ENCODE measurements around the gene AMH. TPM values are rescaled to one million over a fixed set of nuclear protein-coding genes. Genes with fewer than 3 reads are reported as not detected.

The AMH gene
- total RNA-seq, 1 experiment from 2014 or later: 5.0 TPM

DNA sequence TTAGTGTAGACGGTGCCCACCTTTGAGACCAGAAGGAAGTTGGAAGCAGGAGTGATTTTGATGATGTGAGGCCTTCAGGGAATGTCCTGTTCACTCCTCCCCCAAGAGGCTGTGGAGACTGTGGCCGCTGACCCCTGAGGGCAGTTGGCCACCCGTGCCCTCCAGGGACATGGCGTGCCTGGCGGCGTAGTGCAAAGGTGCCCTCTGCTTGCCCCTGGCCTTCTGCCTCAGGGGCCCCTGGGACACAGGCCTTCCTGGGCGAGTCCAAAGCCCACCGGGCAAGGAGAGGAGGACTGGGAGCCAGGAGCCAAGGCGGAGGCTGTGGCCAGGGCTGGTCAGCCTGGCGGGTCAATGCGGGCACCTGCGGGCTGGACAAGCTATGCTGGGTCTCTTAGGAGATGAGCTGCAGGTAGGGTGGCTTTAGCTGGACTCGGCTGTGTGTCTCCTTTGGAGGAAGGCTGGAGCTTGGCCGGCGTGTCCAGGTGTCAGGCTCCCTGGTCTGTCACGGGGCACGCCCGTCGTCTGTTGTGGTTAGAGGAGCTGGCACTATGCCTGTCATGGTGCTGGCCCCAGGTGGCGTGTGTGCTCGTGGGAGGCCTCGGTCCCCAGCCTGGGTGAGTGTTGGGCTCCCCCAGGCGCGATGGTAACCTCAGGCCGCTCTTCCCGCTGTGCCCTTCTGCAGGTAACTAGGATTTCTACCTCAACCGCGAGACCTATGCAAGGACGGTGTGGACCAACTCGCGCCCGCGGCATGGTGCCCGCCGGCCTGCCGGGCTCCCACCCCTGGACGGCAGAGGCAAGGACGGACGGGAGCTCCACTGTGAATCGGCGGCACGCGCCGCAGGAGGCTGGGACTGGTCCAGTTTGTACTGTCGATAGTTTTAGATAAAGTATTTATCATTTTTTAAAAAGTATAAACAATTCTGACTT lies 19.8 kb upstream of the AMH start:
- Mint-ChIP-seq H3K4me3 (ENCODE audit: low read depth, unreplicated experiment) (no peak overlapping the region), H3K36me3 (ENCODE audit: insufficient read depth, unreplicated experiment) (peaks cover 58% of the 10 kb centered on the region), H3K27me3 (ENCODE audit: unreplicated experiment) (no peaks in the 10 kb centered on the region), H3K9me3 (ENCODE audit: low read depth, unreplicated experiment) (no peaks in the 10 kb centered on the region), H3K4me1 (ENCODE audit: low read depth, unreplicated experiment) (no peaks in the 10 kb centered on the region), H3K27ac (ENCODE audit: unreplicated experiment) (no peak overlapping the region)
- DNase-seq: no peak
- TF ChIP-seq, protein P1, sequence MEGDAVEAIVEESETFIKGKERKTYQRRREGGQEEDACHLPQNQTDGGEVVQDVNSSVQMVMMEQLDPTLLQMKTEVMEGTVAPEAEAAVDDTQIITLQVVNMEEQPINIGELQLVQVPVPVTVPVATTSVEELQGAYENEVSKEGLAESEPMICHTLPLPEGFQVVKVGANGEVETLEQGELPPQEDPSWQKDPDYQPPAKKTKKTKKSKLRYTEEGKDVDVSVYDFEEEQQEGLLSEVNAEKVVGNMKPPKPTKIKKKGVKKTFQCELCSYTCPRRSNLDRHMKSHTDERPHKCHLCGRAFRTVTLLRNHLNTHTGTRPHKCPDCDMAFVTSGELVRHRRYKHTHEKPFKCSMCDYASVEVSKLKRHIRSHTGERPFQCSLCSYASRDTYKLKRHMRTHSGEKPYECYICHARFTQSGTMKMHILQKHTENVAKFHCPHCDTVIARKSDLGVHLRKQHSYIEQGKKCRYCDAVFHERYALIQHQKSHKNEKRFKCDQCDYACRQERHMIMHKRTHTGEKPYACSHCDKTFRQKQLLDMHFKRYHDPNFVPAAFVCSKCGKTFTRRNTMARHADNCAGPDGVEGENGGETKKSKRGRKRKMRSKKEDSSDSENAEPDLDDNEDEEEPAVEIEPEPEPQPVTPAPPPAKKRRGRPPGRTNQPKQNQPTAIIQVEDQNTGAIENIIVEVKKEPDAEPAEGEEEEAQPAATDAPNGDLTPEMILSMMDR (IDR thresholded peaks at IDR 0.05; ENCODE audit: unreplicated experiment): no peak
- no TSS peak for BruUV-seq (replicated peaks)
- intact Hi-C loops (cut with micrococcal nuclease; ENCODE audit: unreplicated experiment): loop anchor here (10.0 kb wide), 1 partner anchor 75 kb away; the partner anchor contains the start of gene AP3D1
- CTCF ChIA-PET: interaction anchor here (0.5 to 1.1 kb wide), 3 partner anchors 19 to 74 kb away, joined by 3 to 5 read pairs (median 3); no protein-coding TSS in a partner anchor

DNA sequence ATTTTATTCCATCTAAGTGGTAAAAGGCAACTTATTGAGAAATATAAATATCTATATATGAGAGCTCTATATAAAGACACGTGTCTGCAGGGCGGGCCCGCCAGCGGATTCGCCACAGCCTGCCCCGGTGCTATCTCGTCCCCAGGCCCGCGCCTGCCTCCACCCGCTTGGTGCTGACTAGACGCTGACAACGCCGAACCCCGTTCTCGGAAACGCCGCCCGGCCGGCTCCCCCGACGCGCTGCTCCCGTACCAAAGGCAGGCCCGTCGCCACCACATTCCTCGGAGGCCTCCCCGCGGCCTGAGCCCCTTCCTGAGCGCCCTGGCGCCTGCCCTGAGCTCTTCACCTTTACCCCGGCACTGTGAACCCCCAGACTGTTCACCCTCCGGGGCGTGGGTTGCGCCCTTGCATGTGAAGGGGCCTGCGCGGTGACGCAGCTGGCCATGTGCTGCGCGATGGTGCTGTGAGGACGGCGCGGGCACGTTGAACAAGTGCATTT lies 19.0 kb upstream of the AMH start:
- CTCF ChIA-PET: interaction anchor here (1.1 kb wide), 1 partner anchor 74 kb away, joined by 5 read pairs; no protein-coding TSS in a partner anchor
- no peaks in the 10 kb centered on the region for H3K27me3 Mint-ChIP-seq (ENCODE audit: unreplicated experiment)
- no TSS peak for BruUV-seq (replicated peaks)
- no peak overlapping the region for H3K4me3 Mint-ChIP-seq (ENCODE audit: low read depth, unreplicated experiment)
- peaks cover 62% of the 10 kb centered on the region for H3K36me3 Mint-ChIP-seq (ENCODE audit: insufficient read depth, unreplicated experiment)
- no peaks in the 10 kb centered on the region for H3K4me1 Mint-ChIP-seq (ENCODE audit: low read depth, unreplicated experiment)
- TF ChIP-seq, protein P1 (IDR thresholded peaks at IDR 0.05; ENCODE audit: unreplicated experiment): no peak
- H3K9me3 Mint-ChIP-seq (ENCODE audit: low read depth, unreplicated experiment): no peaks in the 10 kb centered on the region
- intact Hi-C loops (cut with micrococcal nuclease; ENCODE audit: unreplicated experiment): loop anchor here (10.0 kb wide), 1 partner anchor 75 kb away; the partner anchor contains the start of gene AP3D1
- no peak for DNase-seq
- no peak overlapping the region for H3K27ac Mint-ChIP-seq (ENCODE audit: unreplicated experiment)

DNA sequence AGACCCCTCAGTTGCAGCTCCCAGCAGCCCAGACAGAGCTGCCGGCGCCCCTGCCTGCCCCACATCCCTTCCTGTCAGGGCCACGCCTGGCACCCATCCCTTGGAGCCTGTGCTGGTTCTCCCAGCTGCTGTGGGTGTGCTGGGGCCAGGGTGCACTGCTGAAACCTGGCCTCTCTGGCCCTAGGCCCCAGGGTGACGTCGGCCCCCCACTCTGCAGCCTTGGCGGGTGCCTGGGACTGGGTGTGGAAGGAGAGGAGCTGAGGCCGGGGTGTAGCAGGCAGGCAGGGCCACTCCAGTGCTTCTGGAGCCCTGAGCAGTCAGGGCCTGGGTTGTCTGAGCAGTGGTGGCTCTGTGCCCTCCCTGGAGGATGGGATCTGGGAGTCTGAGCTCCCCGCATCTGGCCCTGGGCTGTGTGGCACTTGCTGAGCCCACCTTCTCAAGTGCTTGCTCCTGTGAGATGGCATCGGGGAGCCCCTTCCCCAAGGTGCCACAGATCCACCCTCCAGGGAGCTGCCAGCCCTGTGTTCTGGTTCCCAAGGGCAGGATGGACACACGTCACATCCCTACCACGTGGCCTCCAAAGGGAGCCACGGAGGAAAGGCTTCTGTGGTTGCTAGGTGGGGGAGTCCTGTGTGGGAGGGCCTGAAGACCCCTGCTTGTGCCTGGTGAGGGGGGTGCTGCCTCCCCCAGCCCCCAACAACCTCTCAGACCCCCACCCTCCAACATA lies 18.2 kb upstream of the AMH start:
- intact Hi-C loops (cut with micrococcal nuclease; ENCODE audit: unreplicated experiment): loop anchor here (10.0 kb wide), 1 partner anchor 76 kb away; the partner anchor contains the start of gene AP3D1

More for the DNA sequence above, 18.2 kb upstream of the AMH start:
- DNase-seq: no peak
- CTCF ChIA-PET: interaction anchor here (0.6 to 1.1 kb wide), 4 partner anchors 73 to 238 kb away, joined by 3 to 5 read pairs (median 4); no protein-coding TSS in a partner anchor
- no peaks in the 10 kb centered on the region for H3K27me3 Mint-ChIP-seq (ENCODE audit: unreplicated experiment)
- TF ChIP-seq, protein P1 (IDR thresholded peaks at IDR 0.05; ENCODE audit: unreplicated experiment): no peak
- no peak overlapping the region for H3K27ac Mint-ChIP-seq (ENCODE audit: unreplicated experiment)
- no peaks in the 10 kb centered on the region for H3K9me3 Mint-ChIP-seq (ENCODE audit: low read depth, unreplicated experiment)
- no peak overlapping the region for H3K4me3 Mint-ChIP-seq (ENCODE audit: low read depth, unreplicated experiment)
- peaks cover 60% of the 10 kb centered on the region for H3K36me3 Mint-ChIP-seq (ENCODE audit: insufficient read depth, unreplicated experiment)
- no TSS peak for BruUV-seq (replicated peaks)
- no peaks in the 10 kb centered on the region for H3K4me1 Mint-ChIP-seq (ENCODE audit: low read depth, unreplicated experiment)

Measured in Calu3 (cell line).